HL-60 (cell line): ENCODE measurements around the gene MAU2.

Experiments used
- GABPA ChIP-seq: IDR thresholded peaks from 2 replicates; pipeline ENCODE4 v1.6.1; 2012; ENCODE audit warnings: low read depth
- POLR2AphosphoS5 ChIP-seq: IDR thresholded peaks from 2 replicates; pipeline ENCODE4 v1.6.1; 2012; ENCODE audit warnings: low read depth
- TF ChIP-seq, protein P1 (sequence below): IDR thresholded peaks from 2 replicates; pipeline ENCODE4 v1.6.1; 2012; ENCODE audit warnings: low read depth; ENCODE audit not compliant: insufficient replicate concordance
- TF ChIP-seq, protein P2 (sequence below): IDR thresholded peaks from one replicate; pipeline ENCODE4 v1.5.1; 2011; ENCODE audit warnings: low read length, control low read depth, inconsistent platforms; ENCODE audit not compliant: insufficient read depth

DNA sequence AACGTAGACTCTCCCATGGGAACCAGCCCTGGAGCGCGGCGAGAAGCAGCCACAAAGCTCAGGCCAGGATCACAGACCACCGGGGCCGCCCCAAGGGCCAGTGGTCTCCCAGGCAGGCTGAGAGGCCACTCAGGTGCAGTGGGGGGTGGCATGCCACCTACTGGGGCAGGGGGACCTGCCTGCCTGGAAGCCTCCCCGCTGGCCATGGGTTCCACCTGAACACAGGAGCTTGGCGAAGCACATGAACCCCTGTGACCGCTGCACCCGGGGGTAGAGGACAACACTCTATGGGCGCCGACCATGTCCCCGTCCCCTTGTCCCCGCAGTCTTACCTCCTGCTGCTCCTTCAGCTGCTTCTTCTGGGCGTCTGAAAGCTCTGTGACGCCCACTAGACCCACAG lies 40.8 kb upstream of the MAU2 start:
- TF ChIP-seq, protein P1, sequence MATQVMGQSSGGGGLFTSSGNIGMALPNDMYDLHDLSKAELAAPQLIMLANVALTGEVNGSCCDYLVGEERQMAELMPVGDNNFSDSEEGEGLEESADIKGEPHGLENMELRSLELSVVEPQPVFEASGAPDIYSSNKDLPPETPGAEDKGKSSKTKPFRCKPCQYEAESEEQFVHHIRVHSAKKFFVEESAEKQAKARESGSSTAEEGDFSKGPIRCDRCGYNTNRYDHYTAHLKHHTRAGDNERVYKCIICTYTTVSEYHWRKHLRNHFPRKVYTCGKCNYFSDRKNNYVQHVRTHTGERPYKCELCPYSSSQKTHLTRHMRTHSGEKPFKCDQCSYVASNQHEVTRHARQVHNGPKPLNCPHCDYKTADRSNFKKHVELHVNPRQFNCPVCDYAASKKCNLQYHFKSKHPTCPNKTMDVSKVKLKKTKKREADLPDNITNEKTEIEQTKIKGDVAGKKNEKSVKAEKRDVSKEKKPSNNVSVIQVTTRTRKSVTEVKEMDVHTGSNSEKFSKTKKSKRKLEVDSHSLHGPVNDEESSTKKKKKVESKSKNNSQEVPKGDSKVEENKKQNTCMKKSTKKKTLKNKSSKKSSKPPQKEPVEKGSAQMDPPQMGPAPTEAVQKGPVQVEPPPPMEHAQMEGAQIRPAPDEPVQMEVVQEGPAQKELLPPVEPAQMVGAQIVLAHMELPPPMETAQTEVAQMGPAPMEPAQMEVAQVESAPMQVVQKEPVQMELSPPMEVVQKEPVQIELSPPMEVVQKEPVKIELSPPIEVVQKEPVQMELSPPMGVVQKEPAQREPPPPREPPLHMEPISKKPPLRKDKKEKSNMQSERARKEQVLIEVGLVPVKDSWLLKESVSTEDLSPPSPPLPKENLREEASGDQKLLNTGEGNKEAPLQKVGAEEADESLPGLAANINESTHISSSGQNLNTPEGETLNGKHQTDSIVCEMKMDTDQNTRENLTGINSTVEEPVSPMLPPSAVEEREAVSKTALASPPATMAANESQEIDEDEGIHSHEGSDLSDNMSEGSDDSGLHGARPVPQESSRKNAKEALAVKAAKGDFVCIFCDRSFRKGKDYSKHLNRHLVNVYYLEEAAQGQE: no peak
- TF ChIP-seq, protein P2, sequence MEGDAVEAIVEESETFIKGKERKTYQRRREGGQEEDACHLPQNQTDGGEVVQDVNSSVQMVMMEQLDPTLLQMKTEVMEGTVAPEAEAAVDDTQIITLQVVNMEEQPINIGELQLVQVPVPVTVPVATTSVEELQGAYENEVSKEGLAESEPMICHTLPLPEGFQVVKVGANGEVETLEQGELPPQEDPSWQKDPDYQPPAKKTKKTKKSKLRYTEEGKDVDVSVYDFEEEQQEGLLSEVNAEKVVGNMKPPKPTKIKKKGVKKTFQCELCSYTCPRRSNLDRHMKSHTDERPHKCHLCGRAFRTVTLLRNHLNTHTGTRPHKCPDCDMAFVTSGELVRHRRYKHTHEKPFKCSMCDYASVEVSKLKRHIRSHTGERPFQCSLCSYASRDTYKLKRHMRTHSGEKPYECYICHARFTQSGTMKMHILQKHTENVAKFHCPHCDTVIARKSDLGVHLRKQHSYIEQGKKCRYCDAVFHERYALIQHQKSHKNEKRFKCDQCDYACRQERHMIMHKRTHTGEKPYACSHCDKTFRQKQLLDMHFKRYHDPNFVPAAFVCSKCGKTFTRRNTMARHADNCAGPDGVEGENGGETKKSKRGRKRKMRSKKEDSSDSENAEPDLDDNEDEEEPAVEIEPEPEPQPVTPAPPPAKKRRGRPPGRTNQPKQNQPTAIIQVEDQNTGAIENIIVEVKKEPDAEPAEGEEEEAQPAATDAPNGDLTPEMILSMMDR: no peak
- TF ChIP-seq POLR2AphosphoS5 (no peak), GABPA (no peak)
